ENCODE results near the gene SCAP. TPM values are rescaled to one million over a fixed set of nuclear protein-coding genes. Genes with fewer than 3 reads are reported as not detected.

SCAP gene
- total RNA-seq, 1 donor from 2014 or later, result 43.1 TPM

DNA sequence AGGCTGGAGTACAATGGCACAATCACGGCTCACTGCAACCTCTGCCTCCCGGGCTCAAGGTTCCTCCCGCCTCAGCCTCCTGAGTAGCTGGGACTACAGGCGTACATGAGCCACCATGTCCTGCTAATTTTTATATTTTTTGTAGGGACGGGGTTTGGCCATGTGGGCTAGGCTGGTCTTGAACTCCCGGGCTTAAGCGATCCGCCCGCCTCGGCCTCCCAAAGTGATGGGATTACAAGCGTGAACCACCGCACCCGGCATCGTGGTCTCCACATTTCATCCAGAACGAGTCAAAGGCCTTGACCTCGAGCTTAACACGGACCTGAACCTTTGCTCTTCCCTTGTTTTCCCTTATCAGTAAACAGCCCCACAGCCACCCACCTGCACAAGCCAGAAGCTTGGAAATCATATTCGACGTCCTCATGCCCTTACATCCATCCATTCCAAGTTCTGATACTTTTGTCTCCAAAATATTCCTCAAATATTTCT, 96.3 kb downstream of the SCAP start:
- Histone ChIP-seq H3K27ac (replicated peaks) (peak overlapping the region; percentile 96), H3K27me3 (ENCODE audit: low read depth) (no peaks in the 10 kb centered on the region), H3K4me1 (peaks cover 43% of the 10 kb centered on the region), H3K9me3 (replicated peaks) (no peaks in the 10 kb centered on the region), H3K36me3 (no peaks in the 10 kb centered on the region), H3K4me3 (peak overlapping the region; percentile 92)
- TF ChIP-seq, protein P1, sequence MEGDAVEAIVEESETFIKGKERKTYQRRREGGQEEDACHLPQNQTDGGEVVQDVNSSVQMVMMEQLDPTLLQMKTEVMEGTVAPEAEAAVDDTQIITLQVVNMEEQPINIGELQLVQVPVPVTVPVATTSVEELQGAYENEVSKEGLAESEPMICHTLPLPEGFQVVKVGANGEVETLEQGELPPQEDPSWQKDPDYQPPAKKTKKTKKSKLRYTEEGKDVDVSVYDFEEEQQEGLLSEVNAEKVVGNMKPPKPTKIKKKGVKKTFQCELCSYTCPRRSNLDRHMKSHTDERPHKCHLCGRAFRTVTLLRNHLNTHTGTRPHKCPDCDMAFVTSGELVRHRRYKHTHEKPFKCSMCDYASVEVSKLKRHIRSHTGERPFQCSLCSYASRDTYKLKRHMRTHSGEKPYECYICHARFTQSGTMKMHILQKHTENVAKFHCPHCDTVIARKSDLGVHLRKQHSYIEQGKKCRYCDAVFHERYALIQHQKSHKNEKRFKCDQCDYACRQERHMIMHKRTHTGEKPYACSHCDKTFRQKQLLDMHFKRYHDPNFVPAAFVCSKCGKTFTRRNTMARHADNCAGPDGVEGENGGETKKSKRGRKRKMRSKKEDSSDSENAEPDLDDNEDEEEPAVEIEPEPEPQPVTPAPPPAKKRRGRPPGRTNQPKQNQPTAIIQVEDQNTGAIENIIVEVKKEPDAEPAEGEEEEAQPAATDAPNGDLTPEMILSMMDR (IDR thresholded peaks at IDR 0.05; ENCODE audit: borderline replicate concordance), result no peak
- no peak for DNase-seq
- intact Hi-C loops (cut with micrococcal nuclease), result no loop called here

DNA sequence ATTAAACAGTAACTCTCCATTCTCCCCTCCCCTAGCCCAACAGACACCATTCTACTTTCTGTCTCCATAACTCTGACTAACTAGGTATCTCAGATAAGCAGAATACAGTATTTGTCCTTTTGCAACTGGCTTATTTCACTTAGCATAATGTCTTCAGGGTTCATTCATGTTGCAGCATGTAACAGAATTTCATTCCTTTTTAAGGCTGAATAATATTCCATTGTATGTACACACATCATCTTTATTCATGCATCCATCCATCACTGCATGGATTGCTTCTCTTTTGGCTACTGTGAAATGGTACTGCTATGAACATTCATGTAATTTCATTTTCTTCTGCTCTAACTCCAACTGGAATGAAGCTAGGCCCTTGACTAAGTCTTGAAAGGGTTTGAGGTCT, 96.9 kb downstream of the SCAP start:
- no peak overlapping the region for H3K4me3 ChIP-seq
- no peak overlapping the region for H3K27ac ChIP-seq (replicated peaks)
- TF ChIP-seq, protein P1 (IDR thresholded peaks at IDR 0.05; ENCODE audit: borderline replicate concordance), result no peak
- H3K36me3 ChIP-seq, result no peaks in the 10 kb centered on the region
- no peaks in the 10 kb centered on the region for H3K27me3 ChIP-seq (ENCODE audit: low read depth)
- no peak for DNase-seq
- no peaks in the 10 kb centered on the region for H3K9me3 ChIP-seq (replicated peaks)
- H3K4me1 ChIP-seq, result peaks cover 43% of the 10 kb centered on the region
- intact Hi-C loops (cut with micrococcal nuclease), result no loop called here

DNA sequence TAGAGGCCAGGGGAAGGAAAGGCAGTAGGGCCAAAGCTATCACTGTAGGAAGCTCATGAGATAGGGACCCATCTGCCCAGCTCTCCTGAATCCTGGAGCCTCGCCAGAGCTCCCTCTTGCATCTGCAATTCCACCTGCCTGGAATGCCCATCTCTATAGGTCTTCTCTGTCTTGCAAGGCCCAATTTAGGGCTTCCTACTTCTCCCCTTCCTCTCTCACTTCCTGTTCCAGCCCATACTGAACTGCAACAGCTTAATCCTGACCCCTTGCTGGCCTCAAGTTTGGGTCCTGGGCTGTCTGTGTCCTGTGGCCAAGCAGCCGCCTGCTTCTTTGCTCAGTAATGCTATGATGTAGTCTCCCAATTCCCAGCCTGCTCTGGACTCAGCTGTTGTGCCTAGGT, 98.6 kb downstream of the SCAP start:
- no peaks in the 10 kb centered on the region for H3K36me3 ChIP-seq
- no peaks in the 10 kb centered on the region for H3K27me3 ChIP-seq (ENCODE audit: low read depth)
- no peak for DNase-seq
- H3K4me1 ChIP-seq, result peaks cover 29% of the 10 kb centered on the region
- H3K4me3 ChIP-seq, result no peak overlapping the region
- H3K27ac ChIP-seq (replicated peaks), result no peak overlapping the region
- TF ChIP-seq, protein P1 (IDR thresholded peaks at IDR 0.05; ENCODE audit: borderline replicate concordance), result no peak
- H3K9me3 ChIP-seq (replicated peaks), result no peaks in the 10 kb centered on the region
- intact Hi-C loops (cut with micrococcal nuclease), result no loop called here

DNA sequence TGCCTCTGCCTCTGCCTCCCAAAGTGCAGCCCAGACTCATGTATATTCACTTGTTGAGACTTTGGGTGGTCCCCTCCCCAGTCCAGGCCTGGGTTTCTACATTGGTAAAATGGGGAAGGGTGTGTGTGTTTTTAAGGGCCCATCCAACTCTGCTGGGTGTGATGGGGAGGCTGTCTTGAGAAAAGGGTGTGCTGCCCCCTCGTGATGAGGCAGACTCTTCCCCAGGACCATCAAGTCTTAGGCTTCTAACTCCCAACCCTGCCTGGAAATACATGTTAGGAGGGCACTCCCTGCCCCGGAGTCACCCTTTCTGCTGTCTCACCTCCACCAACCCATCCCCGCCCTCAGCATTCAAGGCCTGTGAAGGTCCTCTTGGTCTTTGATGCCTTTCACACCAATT, 99.3 kb downstream of the SCAP start:
- DNase-seq, result no peak
- intact Hi-C loops (cut with micrococcal nuclease), result no loop called here
- peaks cover 21% of the 10 kb centered on the region for H3K4me1 ChIP-seq
- H3K27me3 ChIP-seq (ENCODE audit: low read depth), result peaks cover 4% of the 10 kb centered on the region
- TF ChIP-seq, protein P1 (IDR thresholded peaks at IDR 0.05; ENCODE audit: borderline replicate concordance), result no peak
- H3K27ac ChIP-seq (replicated peaks), result no peak overlapping the region
- no peak overlapping the region for H3K4me3 ChIP-seq
- no peaks in the 10 kb centered on the region for H3K9me3 ChIP-seq (replicated peaks)
- H3K36me3 ChIP-seq, result no peaks in the 10 kb centered on the region

DNA sequence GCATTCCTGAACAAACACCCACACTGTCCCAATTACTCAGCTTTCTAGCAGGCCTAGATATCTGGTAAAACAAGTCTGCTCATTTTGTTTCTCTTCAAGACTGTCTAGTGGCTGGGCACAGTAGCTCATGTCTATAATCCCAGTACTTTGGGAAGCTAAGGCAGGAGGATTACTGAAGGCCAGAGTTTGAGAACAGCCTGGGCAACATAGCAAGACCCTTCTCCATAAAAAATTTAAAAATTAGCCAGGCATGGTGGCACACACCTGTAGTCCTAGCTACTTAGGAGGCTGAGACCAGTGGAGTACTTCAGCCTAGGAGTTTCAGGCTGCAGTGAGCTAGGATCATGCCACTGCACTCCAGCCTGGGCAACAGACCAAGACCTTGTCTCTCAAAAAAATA, 101.2 kb downstream of the SCAP start:
- Histone ChIP-seq H3K4me3 (no peak overlapping the region), H3K4me1 (peaks cover 5% of the 10 kb centered on the region), H3K36me3 (no peaks in the 10 kb centered on the region), H3K27me3 (ENCODE audit: low read depth) (peaks cover 4% of the 10 kb centered on the region), H3K27ac (replicated peaks) (no peak overlapping the region), H3K9me3 (replicated peaks) (no peaks in the 10 kb centered on the region)
- intact Hi-C loops (cut with micrococcal nuclease), result no loop called here
- TF ChIP-seq, protein P1 (IDR thresholded peaks at IDR 0.05; ENCODE audit: borderline replicate concordance), result no peak
- no peak for DNase-seq

Data from left ventricle myocardium inferior (tissue), 1 donor.